ENCODE data around the gene PAFAH2. TPM values are rescaled to one million over a fixed set of nuclear protein-coding genes. Genes with fewer than 3 reads are reported as not detected.

Gene PAFAH2
- polyA plus RNA-seq, 1 of the 3 experiments (the other 2 are of a cell fraction) = 10.8 TPM

- POLR2A ChIA-PET = no interaction called here
- no peak overlapping the region for H3K27ac ChIP-seq (ENCODE audit: low read depth in 2 of 2, low read length in 1 of 2)
Measured at GRCh38 chr1:26019641-26020315, 21.9 kb upstream of the PAFAH2 start.

More at GRCh38 chr1:26019641-26020315, 21.9 kb upstream of the PAFAH2 start:
- Histone ChIP-seq H3K27me3 (ENCODE audit: insufficient read depth) (no peaks in the 10 kb centered on the region), H3K36me3 (replicated peaks in 1 of 2; ENCODE audit: control insufficient read depth in 1 of 2, insufficient read depth in 2 of 2, low read length in 1 of 2) (no peaks in the 10 kb centered on the region), H3K9me2 (no peaks in the 10 kb centered on the region), H2AFZ (ENCODE audit: low read depth) (peak overlapping the region; percentile 56; the same call in 1 of the 2 replicates), H3K79me2 (ENCODE audit: insufficient read depth) (no peaks in the 10 kb centered on the region), H3K4me2 (no peak overlapping the region), H3F3A (replicated peaks; ENCODE audit: insufficient read depth) (no peaks in the 10 kb centered on the region), H3K9me3 (no peaks in the 10 kb centered on the region), H4K20me1 (ENCODE audit: insufficient read depth) (no peaks in the 10 kb centered on the region), H3K4me3 (ENCODE audit: low read depth in 2 of 2, low read length in 1 of 2) (no peak overlapping the region), H3K4me1 (ENCODE audit: control insufficient read depth in 1 of 2, insufficient read depth in 2 of 2, low read depth in 1 of 2, low read length in 1 of 2) (peaks cover 8 to 49% of the 10 kb centered on the region in 2 experiments; a peak in 2 of 4 replicates), H3K9ac (no peak overlapping the region)
- WGBS (ENCODE audit: low lambda C conversion rate) = 88% methylated on average over 8 of the region's 8 CpGs
- TF ChIP-seq ZBTB33 (IDR thresholded peaks at IDR 0.05; ENCODE audit: borderline replicate concordance, low read depth) (no peak), REST (IDR thresholded peaks at IDR 0.05; ENCODE audit: low read depth, low read length) (no peak), USF1 (IDR thresholded peaks at IDR 0.05; ENCODE audit: borderline replicate concordance, low read depth) (no peak), RFX5 (IDR thresholded peaks at IDR 0.05; ENCODE audit: low read length) (no peak)
- CTCF ChIA-PET = interaction anchor here (0.9 to 3.0 kb wide), 4 partner anchors 10 to 22 kb away, joined by 3 to 12 read pairs (median 6); partner anchors contain the start of gene PAFAH2
- no peak for DNase-seq

Measured in SK-N-SH (cell line).